LHCN-M2 (cell line): Measurements from ENCODE around the gene PATJ. TPM values are rescaled to one million over a fixed set of nuclear protein-coding genes. Genes with fewer than 3 reads are reported as not detected.

Experiments
- DNase-seq: peaks from one replicate; pipeline ENCODE4 v3.0.0-alpha.2; 2012; ENCODE audit warnings: low read depth
- total RNA-seq: library from RNA; depleted of rRNA; stranded (reverse); fragments of >200 nt; gene quantifications from 2 replicates; pipeline ENCODE4 v1.2.3, GENCODE V29; 2014

Gene PATJ
- total RNA-seq, 1 experiment from 2014 or later, result 1.6 TPM

DNA sequence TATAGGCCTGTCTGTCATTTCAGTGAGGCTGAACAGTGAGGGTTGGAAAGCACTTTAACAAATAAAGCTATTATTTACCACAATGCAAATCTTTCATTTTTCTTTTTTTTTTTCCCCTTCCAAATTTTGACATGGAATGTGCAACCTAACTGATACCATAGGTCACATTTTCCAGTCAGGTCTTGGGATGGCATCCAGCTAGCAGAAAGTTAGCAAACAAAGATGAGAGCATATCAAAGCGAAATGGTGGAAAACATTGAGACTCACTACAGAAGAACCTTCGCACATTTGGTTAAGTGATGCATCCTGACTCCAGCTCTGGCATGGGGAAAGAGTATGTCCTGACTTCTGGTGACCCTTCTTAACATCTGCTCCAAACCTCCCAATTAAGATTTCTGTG is 347.3 kb downstream of the PATJ start:
- no peak for DNase-seq

DNA sequence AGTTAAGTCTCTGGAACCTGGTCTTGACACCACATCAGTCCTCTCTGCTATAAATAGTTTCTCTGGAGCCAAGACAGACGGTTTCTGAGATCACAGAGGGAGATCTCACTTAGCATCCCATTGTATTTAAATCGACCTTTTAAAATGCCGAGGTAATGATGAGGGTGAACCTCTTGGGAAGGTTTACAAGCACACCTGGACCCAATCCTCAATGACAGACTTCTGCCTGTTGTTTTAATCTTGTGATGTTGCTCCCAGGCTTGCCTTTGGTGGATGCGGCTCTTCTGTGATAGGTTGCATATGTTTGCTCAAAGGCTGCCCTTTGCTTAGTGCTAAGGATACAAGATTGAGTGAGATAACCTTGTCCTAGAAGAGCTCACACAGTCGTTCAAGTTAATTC is 347.7 kb downstream of the PATJ start:
- DNase-seq, result no peak

DNA sequence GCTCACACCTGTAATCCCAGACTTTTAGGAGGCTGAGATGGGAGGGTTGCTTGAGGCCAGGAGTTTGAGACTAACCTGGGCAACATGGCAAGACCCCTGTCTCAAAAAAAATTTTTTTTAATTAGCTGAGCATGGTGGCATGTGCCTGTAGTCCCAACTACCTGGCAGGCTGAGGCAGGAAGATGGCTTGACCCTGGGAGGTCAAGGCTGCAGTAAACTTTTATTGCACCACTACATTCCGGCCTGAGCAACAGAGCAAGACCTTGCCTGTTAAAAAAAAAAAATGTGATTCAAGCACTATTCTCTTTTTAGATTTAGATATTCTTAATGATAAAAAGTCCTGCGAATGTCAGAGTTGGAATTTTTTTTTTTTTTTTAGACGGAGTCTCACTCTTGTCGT is 349.8 kb downstream of the PATJ start:
- DNase-seq, result no peak

DNA sequence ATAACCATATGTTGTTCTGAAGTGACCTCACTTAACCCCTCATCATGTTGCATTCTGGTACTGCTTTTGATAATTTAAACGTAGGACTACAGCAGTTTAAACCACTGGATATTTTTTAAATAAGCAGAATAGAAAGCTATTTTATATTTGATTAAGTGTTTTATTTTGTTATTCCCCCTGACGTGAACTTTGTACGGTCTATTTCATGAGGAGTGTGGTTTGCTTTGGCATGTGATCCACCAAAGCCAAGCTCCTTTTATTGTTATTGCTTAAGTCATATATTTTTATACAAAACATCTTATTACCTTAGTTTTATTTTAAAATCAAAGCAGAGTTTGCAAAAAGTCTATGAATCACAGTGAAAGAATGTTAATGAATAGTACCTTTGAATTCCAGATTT is 351.0 kb downstream of the PATJ start:
- no peak for DNase-seq

DNA sequence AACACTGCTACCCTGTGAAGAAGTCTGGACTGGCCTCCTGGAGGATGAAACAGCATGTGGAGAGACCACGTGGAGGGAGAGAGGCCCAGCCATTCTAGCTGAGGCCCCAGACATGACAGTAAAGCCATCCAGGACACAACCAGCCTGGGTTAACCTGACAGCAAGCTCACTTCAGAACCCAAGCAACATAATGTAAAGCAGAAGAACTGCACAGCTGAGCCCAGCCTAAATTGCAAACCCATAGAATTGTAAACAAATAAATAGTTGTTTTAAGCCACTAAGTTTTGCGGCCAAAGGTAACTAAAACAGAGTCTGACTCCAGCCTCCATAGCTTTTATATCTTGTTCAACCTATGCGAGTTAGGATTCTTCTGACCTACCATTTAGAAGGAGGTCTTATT is 355.2 kb downstream of the PATJ start:
- no peak for DNase-seq

DNA sequence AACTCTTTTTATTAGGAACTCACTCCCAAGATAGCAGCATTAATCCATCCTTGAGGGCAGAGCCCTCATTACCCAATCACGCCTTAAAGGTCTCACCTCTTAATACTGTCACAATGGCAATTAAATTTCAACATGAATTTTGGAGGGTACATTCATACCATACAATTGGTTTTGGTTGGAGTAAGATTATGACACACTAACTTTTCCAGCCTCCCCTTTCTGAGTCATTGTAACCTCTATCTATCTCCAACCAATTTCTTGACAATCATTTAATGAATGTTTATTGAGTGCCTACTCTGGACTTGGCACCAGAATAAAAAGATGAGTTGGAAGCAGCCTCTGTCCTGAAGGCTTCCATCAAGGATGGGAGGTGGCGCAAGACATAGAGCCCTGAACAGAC is 358.2 kb downstream of the PATJ start:
- DNase-seq, result no peak

DNA sequence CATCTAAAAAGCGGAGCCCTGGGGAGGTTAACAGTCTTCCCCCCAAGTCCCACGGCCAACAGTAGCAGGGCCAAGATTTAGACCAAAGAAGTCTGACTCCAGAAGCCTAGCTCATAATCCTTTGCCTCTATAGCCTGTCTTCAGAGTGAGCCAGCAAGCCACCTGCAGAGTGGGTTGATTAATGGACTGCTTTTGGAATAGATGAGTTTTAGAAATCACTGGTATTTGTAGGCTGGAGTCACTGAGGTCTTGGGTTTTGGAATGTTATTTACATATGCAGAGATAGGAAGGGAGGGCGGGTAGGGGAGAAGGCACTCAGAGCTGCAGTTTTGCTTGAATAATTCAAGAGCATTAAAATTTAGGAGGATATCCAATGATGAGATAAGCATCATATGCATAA is 361.6 kb downstream of the PATJ start:
- no peak for DNase-seq

DNA sequence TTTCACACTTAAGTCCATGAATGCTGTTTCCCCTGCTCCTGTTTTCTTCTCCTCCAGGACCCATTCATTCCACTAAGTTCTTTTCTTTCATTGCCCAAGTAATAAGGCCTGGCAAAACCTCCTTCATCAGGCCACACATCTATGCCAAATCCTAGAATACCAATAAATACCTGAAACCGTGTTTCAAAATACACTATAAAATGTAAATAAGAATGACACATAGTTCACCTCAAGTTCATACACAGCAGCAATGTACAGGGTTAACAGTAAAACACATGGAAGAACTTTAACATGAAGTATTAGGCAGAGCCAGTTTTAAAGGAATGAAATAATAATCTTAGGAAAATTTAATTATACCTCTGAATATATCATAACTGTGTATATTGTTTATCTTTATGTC is 365.6 kb downstream of the PATJ start:
- no peak for DNase-seq

DNA sequence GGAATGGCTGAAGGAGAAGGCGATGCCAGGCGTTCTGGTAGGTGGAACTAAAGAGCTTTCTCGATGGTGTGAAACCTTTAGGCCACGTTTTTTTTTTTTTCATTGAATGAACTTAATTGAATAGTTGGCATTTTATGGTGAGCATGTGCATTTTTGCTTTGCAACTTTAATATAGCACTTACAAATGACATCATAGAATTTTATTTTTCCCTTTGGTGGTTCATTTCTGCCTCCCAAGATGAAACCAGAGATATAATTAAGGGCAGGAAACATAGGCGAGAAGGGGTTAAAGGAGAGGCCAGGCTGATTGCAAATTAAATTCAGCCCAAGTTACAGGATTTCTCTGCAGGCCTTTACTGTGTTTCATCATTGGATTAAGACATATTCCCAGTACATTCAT is 366.8 kb downstream of the PATJ start:
- no peak for DNase-seq

DNA sequence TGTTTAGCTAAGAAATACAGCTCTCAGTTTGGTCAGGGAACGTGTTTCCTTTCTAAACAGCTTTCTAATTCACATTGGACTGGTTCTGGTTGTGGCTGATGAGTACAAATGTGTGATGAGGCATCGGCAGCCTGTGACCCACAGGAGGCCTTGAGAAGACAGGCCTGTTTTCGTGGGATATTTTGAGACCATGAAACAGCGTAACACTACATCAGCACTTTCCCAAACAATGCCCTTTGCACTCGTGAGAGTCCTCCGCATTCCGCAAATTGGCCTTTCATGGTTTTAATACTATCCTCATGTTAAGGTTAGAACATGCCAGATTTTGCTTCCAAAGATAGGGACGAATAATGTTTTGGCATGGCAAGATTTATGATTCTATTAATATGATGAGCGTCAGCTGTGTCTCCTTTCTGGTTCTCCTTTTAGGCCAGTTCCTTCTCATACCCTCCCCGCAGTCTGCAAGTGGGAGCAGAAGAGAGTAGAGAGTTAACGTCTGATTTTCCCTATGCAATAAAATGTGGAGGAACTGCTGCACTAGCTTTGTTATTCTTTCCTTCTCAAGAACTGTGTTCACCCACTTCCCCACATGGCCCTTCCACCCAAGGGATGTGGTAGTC is 368.0 kb downstream of the PATJ start:
- DNase-seq, result no peak

DNA sequence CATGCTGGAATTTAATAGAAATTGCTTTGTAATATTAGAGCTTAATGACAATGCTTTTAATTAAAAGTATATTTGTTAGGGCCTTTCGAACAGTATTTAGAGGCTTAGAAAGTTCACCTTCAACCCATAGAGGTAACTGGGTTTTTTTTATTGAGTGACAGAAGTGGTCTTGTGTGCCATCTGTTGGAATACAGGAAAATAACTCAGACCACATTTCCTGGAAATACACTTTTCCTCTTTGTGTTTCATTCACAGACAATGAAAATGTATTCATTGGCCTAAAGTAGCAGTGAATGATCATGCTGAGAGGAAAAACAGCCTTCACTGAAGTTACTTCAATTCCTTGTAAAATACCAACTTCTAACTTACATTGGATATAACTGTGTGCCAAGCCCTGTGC is 368.8 kb downstream of the PATJ start:
- DNase-seq, result no peak

DNA sequence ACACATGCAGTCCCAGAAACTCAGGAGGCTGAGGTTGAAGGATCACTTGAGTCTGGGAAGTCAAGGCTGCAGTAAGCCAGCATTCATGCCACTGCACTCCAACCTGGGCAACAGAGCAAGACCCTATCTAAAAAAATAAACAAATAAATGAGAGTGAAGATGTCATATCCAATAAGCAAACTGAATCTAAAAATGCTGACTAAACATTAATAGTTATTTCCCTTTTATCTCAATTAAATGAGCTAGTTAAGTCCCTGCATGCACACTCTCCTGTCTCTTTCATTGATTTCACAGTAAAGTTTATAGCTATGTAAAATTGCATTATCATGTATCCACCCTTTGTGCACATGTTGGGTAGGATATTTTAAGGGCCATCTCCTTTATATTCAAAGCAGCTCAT is 371.2 kb downstream of the PATJ start:
- DNase-seq, result no peak

DNA sequence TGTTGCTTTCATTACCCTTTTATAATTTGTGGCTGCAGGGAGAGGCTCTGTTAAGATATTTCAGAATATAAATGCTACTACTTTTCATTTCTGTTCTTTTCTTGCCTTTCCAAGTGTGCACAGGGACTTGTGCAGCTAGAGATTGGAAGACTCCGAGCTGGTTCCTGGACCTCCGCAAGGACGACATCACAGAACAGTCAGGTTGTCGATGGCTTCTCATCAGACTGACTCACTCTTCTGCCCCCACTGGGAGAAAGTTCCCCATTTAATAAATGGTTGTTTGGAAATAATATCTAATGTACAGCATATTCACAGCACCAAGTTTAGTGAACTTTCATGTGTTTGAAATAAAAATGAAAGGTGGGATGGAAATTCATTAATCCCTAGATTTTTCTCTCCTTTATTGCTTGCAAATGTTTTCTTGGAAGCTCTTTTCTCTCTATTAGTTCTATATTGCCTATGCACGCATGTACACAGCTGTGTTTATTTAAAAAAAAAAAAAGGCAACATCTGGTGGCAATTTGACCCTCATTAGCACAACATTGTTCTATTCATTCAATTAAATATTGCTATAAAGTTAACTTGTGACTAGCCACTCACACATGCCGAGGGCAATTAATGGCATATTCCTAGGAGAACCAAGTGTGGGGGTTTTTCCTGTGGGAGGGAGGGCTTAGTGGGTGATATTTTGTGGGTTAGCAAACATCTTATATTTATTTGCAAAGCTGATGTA is 374.9 kb downstream of the PATJ start:
- DNase-seq, result no peak

DNA sequence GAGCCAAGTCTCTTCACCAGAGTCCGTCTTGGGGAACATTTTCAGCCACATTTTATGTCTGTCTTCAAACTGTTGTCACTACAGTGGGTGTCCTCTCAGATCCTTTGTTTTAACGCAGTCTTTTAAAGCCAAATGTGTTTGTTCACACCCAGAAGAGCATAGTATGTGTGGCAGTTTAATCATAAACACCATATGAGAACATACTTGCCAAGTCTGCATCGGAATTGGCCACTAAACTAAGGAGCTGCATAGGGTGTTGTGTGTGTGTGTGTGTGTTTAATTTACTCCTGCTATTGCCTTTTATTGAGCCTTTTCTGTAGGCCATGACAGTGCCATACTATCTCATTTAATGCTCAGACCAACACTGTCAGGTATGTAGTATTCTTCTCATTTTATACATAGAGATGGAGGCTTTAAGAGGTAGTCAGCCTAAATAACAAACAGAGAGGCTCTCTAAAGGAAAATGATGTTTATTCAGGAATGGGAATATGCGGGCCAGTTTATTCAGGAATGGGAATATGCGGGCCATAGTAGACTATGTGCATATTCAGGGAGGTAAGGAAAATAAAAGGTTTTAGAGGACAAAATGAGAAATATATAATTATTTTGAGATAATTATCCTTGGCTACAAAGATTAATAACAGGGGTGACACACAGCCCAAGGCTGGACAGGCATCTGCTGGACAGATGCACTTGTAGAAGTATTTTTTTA is 384.5 kb downstream of the PATJ start:
- DNase-seq, result no peak

DNA sequence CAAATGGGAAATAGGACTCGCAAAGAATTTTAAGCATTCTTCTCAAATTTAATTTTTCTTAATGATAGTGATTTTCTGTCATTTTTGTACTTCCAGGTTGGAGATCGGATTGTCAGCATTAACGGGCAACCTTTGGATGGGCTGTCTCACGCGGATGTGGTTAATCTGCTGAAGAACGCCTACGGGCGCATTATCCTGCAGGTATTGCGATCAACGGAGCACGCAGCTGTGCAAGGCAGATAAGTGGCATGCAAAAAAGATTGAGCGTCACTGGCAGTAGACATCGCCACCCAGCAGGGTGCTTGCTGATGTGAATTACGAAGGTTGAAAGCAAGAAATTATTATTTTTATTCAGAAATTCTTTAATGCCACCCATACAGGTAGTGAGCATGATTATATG is 386.5 kb downstream of the PATJ start:
- DNase-seq, result no peak

DNA sequence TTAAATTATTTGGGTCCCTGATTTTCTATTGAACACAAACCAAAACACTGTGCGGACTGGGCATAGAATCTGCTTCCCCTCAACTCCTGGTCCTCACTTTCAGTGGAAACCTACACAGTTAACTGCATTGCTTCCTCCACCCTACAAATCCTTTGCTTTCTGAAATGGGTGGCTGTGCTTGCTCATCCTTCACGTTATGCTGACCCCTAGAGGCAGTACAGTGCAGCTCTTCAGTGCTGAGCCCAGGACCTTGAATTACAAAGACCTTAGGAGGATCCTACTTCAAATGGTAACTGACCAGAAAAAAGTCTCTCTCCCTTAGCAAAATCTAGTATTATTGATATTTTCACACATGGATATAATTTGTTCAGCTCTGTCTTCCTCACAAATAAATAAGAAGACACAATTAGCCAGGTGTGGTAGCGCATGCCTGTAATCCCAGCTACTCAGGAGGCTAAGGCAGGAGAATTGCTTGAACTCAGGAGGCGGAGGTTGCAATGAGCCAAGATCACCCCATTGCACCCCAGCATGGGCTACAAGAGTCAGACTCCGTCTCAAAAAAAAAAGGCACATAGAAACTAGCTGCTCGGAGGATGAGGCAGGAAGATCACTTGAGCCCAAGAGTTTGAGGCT is 388.9 kb downstream of the PATJ start:
- peak; percentile 57 for DNase-seq

DNA sequence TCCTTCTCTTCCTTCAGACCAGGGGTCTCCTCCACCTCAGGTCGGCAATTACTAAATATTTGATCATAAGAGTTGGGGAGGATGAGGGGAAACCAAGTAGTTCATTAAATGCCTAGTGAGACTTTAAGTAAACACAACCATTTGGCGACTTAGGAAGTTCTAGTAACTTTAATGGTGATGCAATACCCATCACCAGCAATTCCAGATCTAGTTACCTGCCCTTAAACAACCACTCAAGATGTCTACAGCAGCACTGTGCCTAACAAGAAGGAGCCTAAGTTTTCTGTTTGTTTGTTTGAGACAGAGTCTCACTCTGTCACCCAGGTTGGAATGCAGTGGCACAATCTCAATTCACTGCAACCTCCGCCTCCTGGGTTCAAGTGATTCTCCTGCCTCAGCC is 395.7 kb downstream of the PATJ start:
- no peak for DNase-seq

DNA sequence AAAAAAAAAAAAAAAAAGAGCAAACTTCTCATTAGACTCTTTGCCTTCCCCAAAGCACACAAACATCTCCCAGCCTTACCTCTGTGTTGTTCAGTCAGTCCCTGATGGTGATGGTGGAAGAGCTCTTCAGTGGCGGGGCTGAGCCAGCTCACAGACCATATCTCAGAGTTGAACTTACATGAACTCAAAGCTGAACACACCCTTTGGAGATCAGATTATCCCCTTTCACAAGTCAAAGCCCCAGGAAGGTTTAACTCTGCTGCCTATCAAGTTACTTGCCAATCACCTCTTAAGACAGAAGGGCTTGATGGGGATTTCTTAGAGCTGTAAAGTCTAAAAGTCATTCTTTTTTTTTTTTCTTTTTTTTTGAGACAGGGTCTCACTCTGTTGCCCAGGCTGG is 397.1 kb downstream of the PATJ start:
- no peak for DNase-seq

DNA sequence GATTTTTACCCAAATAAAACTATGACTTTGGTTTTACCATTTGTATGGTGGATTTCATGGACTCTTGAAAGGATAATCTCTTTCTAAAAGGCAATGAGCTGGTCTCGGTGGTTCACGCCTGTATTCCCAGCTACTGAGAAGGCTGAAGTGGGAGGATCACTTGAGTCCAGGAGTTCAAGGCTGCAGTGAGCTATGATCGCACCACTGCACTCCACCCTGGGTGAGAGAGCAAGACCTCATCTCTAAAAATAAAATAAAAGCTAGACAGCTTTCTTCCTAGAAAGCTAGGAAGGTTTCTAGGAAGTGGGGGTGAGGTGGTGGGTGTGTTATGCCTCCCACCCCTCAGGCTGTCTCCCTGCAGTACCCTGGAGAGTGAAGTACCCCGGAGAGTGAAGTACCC is 398.4 kb downstream of the PATJ start:
- DNase-seq, result no peak

DNA sequence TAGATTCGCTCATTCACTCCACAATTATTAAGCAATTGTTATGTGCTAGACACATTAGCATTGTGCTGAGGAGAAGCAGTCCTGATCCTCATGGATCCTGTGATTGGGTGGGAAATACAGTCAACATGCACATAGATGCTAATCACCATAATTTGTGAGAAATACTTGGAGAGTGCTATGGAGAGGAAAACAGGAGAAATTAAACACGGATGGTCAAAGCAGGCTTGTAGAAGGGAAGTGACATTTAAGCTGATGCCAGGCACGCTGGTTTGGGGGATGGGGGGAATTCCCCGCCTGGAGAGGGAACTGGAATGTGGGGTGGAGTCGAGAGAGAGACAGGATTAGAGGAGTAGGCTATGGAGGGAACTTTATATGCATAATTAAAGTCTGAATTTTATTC is 400.2 kb downstream of the PATJ start:
- DNase-seq, result no peak

DNA sequence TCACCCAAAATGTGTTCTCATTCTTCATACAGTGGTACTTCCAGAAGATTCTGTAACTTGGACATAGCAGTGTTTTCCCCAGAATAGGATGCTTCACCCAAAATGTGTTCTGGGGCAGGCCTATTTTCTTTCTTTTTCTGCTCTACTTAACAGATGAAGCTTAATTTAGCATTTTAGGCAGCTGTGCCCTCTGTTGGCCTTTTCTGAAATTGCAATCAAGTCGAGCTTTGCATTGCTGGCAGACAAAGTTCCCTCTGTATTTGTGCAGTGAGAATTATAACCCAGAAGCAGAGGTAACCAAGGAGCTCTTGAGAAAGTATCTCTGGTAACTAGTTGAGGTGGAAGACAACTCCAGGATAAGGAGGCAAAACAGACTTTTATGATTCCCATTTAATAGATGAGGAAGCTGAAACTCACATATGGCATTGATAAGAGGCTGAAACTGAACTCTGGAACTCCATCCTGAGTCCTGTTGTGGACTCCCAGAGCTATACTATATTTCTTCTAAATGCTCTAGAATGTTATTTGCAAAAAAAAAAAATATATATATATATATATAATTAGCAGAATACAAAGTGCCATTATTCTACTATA is 402.1 kb downstream of the PATJ start:
- peak; percentile 48 for DNase-seq

DNA sequence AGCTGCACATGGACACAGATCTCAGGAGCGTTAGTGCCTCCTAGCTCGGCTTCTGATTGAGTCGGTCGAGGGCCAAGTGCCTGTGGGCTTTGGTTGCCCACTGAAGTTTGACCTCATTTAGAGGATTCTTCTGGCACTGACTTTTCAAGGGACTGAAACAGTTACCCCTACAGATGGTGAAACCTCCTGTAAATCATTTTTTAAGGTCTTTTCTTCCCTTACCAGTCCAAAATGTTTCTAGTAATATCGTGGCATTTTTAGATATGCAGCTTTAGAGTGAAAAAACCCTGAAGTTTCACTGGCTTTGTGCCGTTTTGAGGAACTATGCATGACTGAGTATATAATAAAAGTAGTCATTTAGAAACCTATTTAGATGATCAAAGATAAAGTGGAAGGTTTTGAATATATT is 417.7 kb downstream of the PATJ start:
- no peak for DNase-seq
